CD4-positive, alpha-beta T cell (primary cell): Measurements from ENCODE around the gene COX19. TPM values are rescaled to one million over a fixed set of nuclear protein-coding genes. Genes with fewer than 3 reads are reported as not detected.
A peak's percentile ranks its signal among the peaks of the same experiment; 100 is the strongest.

Experiments
- ATAC-seq: fragments of 200-7000 bp; cut with Tn5 transposase; one replicate; pipeline ENCODE4 v1.10.0; 2022; ENCODE audit warnings: mild to moderate bottlenecking; ENCODE audit not compliant: poor library complexity
- CTCF ChIA-PET: fragments of 350-600 bp; sonication (Branson Sonifier 250); formaldehyde crosslinking; loops from one replicate; lab custom pipeline; 2021; ENCODE audit warnings: antibody characterized with exemption, inconsistent platforms; lab: Charles Lee
- POLR2A ChIA-PET: fragments of 350-600 bp; sonication (Branson Sonifier 250); formaldehyde crosslinking; loops from one replicate; lab custom pipeline; 2021; ENCODE audit warnings: antibody characterized with exemption, inconsistent platforms; lab: Charles Lee
- DNase-seq, 14 experiments: peaks; one replicate each; pipeline ENCODE4 v3.0.0-alpha.2; 2013 to 2020; ENCODE audit warnings: mixed read lengths in 2 of 14
- H3K27ac ChIP-seq, 2 donors: one replicate each; pipeline versions ENCODE4 v1.5.1 to v1.7.0; 2013; ENCODE audit warnings: low read length in 2 of 2, low read depth in 1 of 2, mild to moderate bottlenecking in 1 of 2
- H3K27me3 ChIP-seq, 2 experiments: 1 replicate in 1 of 2; 2 replicates in 1 of 2; pipeline versions ENCODE4 v1.6.1 to v1.7.0; 2013; ENCODE audit warnings: low read length in 2 of 2, control low read depth in 1 of 2, mild to moderate bottlenecking in 1 of 2, moderate library complexity in 1 of 2; ENCODE audit not compliant: insufficient read depth in 2 of 2, control insufficient read depth in 1 of 2
- H3K36me3 ChIP-seq: one replicate; pipeline ENCODE4 v1.6.1; 2013; ENCODE audit warnings: low read length, control low read depth; ENCODE audit not compliant: insufficient read depth
- H3K4me1 ChIP-seq: one replicate; pipeline ENCODE4 v1.6.1; 2013; ENCODE audit warnings: low read length, control low read depth; ENCODE audit not compliant: insufficient read depth
- H3K4me3 ChIP-seq: one replicate; pipeline ENCODE4 v1.5.1; 2013; ENCODE audit warnings: mild to moderate bottlenecking, low read length, moderate library complexity
- H3K9me3 ChIP-seq, 2 experiments: 1 replicate in 1 of 2; 2 replicates in 1 of 2; pipeline versions ENCODE4 v1.6.1 to v1.7.0; 2013; ENCODE audit warnings: low read length in 2 of 2, mild to moderate bottlenecking in 2 of 2, control low read depth in 1 of 2, moderate library complexity in 1 of 2; ENCODE audit not compliant: control insufficient read depth in 1 of 2, insufficient read depth in 1 of 2
- H3K27ac Mint-ChIP-seq: one replicate; pipeline ENCODE4 v1.8.0; 2020; ENCODE audit warnings: mixed read lengths
- H3K27me3 Mint-ChIP-seq: one replicate; pipeline ENCODE4 v1.8.0; 2021; ENCODE audit warnings: mixed read lengths
- H3K36me3 Mint-ChIP-seq: one replicate; pipeline ENCODE4 v1.8.0; 2021; ENCODE audit warnings: low read depth, mixed read lengths
- H3K4me1 Mint-ChIP-seq: one replicate; pipeline ENCODE4 v1.8.0; 2021; ENCODE audit warnings: low read depth, mixed read lengths
- H3K4me3 Mint-ChIP-seq: one replicate; pipeline ENCODE4 v1.8.0; 2020; ENCODE audit warnings: mild to moderate bottlenecking, mixed read lengths
- H3K9me3 Mint-ChIP-seq: one replicate; pipeline ENCODE4 v1.8.0; 2020; ENCODE audit warnings: mixed read lengths
- CTCF ChIP-seq: fragments of 200-600 bp; IDR thresholded peaks from one replicate; pipeline ENCODE4 v1.8.0; 2022; ENCODE audit warnings: antibody characterized with exemption, mild to moderate bottlenecking
- intact Hi-C, 2 experiments: fragments of 100-400 bp; cut with DNase I in 1 of 2; cut with micrococcal nuclease in 1 of 2; formaldehyde crosslinking; loops; one replicate each; pipeline versions ENCODE4 v1.15.1 to v1.9.0; 2023 to 2025; cut with DNase I, micrococcal nuclease
- total RNA-seq, 174 experiments: library from RNA in 2 of 174; stranded (reverse) in 2 of 174; gene quantifications; one replicate each; pipeline ENCODE4 v1.2.3 and lab custom pipeline; 2021 to 2026

COX19 gene
- total RNA-seq, 2 experiments from 2014 or later, result 47.7 to 51.8 TPM

- H3K4me3 ChIP-seq, result no peak overlapping the region
- intact Hi-C loops, result loop anchor here in 1 of 2 experiments (5.0 kb wide), 2 partner anchors 70 to 160 kb away; a partner anchor contains a TSS
- ATAC-seq (no peak), DNase-seq (no peak)
- CTCF ChIA-PET, result interaction anchor here (0.6 to 1.8 kb wide), 2 partner anchors 15 to 16 kb away, joined by 3 to 12 read pairs; no protein-coding TSS in a partner anchor
- Mint-ChIP-seq H3K36me3 (peaks cover 11% of the 10 kb centered on the region), H3K27me3 (no peaks in the 10 kb centered on the region), H3K9me3 (no peaks in the 10 kb centered on the region), H3K27ac (no peak overlapping the region), H3K4me1 (peaks cover 11% of the 10 kb centered on the region), H3K4me3 (peak overlapping the region; percentile 60)
- POLR2A ChIA-PET, result no interaction called here
- no peaks in the 10 kb centered on the region for H3K27me3 ChIP-seq
- H3K27ac ChIP-seq, result no peak overlapping the region
- H3K36me3 ChIP-seq, result peaks cover 8% of the 10 kb centered on the region
- peaks cover 0 to 6% of the 10 kb centered on the region in 2 experiments for H3K9me3 ChIP-seq
- peaks cover 22% of the 10 kb centered on the region for H3K4me1 ChIP-seq
- no peak for TF ChIP-seq CTCF
Measured at GRCh38 chr7:977326-978048, 2.1 kb upstream of the COX19 start.

GRCh38 chr7:976901-977325 is 1.6 kb upstream of the COX19 start:
- H3K4me1 Mint-ChIP-seq, result peaks cover 11% of the 10 kb centered on the region
- Histone ChIP-seq H3K4me3 (no peak overlapping the region), H3K27me3 (no peaks in the 10 kb centered on the region), H3K4me1 (peaks cover 22% of the 10 kb centered on the region), H3K36me3 (peaks cover 14% of the 10 kb centered on the region), H3K27ac (no peak overlapping the region), H3K9me3 (peaks cover 0 to 6% of the 10 kb centered on the region in 2 experiments)
- H3K36me3 Mint-ChIP-seq, result peaks cover 17% of the 10 kb centered on the region
- no peaks in the 10 kb centered on the region for H3K27me3 Mint-ChIP-seq
- DNase-seq, result no peak
- H3K27ac Mint-ChIP-seq, result no peak overlapping the region
- ChIA-PET POLR2A (interaction anchor here (0.8 kb wide), 1 partner anchor 497 kb away, joined by 5 read pairs; no protein-coding TSS in a partner anchor), CTCF (interaction anchor here (0.6 to 5.4 kb wide), 2 partner anchors 16 kb away, joined by 3 to 57 read pairs; no protein-coding TSS in a partner anchor)
- H3K9me3 Mint-ChIP-seq, result no peaks in the 10 kb centered on the region
- peak overlapping the region; percentile 48 for H3K4me3 Mint-ChIP-seq
- no peak for ATAC-seq
- intact Hi-C loops, result loop anchor here in 1 of 2 experiments (5.0 kb wide), 2 partner anchors 70 to 160 kb away; a partner anchor contains a TSS
- TF ChIP-seq CTCF, result no peak

- H3K27ac ChIP-seq, result peak overlapping the region in 1 of 2 donors; percentile 97
- H3K27me3 ChIP-seq, result no peaks in the 10 kb centered on the region
- H3K36me3 ChIP-seq, result peaks cover 22% of the 10 kb centered on the region
- peak overlapping the region; percentile 87 for H3K4me3 ChIP-seq
- peaks cover 24% of the 10 kb centered on the region for H3K4me1 ChIP-seq
- POLR2A ChIA-PET, result interaction anchor here (0.8 to 3.5 kb wide), 20 partner anchors 11 to 612 kb away, joined by 3 to 79 read pairs (median 6); partner anchors contain the start of genes DNAAF5, GET4, GPR146 and ZFAND2A
- intact Hi-C loops, result loop anchor here (1.0 to 5.0 kb wide), 5 partner anchors 53 to 185 kb away; partner anchors contain the start of gene ZFAND2A (in 1 of the 2)
- H3K4me1 Mint-ChIP-seq, result peaks cover 15% of the 10 kb centered on the region
- H3K36me3 Mint-ChIP-seq, result peaks cover 25% of the 10 kb centered on the region
- H3K9me3 Mint-ChIP-seq, result no peaks in the 10 kb centered on the region
- DNase-seq, result no peak
- H3K4me3 Mint-ChIP-seq, result peak overlapping the region; percentile 91
- TF ChIP-seq CTCF, result no peak
- H3K27me3 Mint-ChIP-seq, result no peaks in the 10 kb centered on the region
- ATAC-seq, result no peak
- peaks cover 0 to 6% of the 10 kb centered on the region in 2 experiments for H3K9me3 ChIP-seq
- CTCF ChIA-PET, result interaction anchor here (1.1 to 5.4 kb wide), 4 partner anchors 17 to 90 kb away, joined by 3 to 57 read pairs (median 6); no protein-coding TSS in a partner anchor
- H3K27ac Mint-ChIP-seq, result peak overlapping the region; percentile 94
Measured at GRCh38 chr7:975702-976473, 539 bp upstream of the COX19 start.
